Natural killer cell (primary cell): Measurements from ENCODE around the gene NOL4L. TPM values are rescaled to one million over a fixed set of nuclear protein-coding genes. Genes with fewer than 3 reads are reported as not detected.

Experiments
- ATAC-seq, 3 donors: fragments of 150-1000 bp in 2 of 3; fragments of 200-7000 bp in 1 of 3; cut with Tn5 transposase; 1 replicate in 1 of 3; 2 replicates in 2 of 3; pipeline ENCODE4 v1.10.0; 2021; ENCODE audit warnings: mild to moderate bottlenecking in 2 of 3, moderate library complexity in 2 of 3
- DNase-seq, 2 donors: peaks; one replicate each; pipeline versions ENCODE4 v3.0.0 to v3.0.0-alpha.2; 2013 to 2021; ENCODE audit warnings: mixed read lengths in 1 of 2
- H3K27ac ChIP-seq: one replicate; pipeline ENCODE4 v1.5.1; 2013; ENCODE audit warnings: mild to moderate bottlenecking, low read length
- H3K27me3 ChIP-seq: one replicate; pipeline ENCODE4 v1.6.1; 2013; ENCODE audit warnings: low read length; ENCODE audit not compliant: control insufficient read depth, insufficient read depth
- H3K36me3 ChIP-seq: one replicate; pipeline ENCODE4 v1.6.1; 2013; ENCODE audit warnings: low read length; ENCODE audit not compliant: control insufficient read depth, insufficient read depth
- H3K4me1 ChIP-seq: one replicate; pipeline ENCODE4 v1.6.1; 2013; ENCODE audit warnings: low read length; ENCODE audit not compliant: control insufficient read depth, insufficient read depth
- H3K4me3 ChIP-seq: one replicate; pipeline ENCODE4 v1.5.1; 2013; ENCODE audit warnings: low read length
- H3K9me3 ChIP-seq: one replicate; pipeline ENCODE4 v1.6.1; 2013; ENCODE audit warnings: low read length; ENCODE audit not compliant: control insufficient read depth, insufficient read depth
- H3K27ac Mint-ChIP-seq, 2 donors: one replicate each; pipeline ENCODE4 v1.8.0; 2022; ENCODE audit warnings: mild to moderate bottlenecking in 2 of 2, mixed read lengths in 2 of 2, moderate library complexity in 1 of 2
- H3K27me3 Mint-ChIP-seq, 2 donors: one replicate each; pipeline ENCODE4 v1.8.0; 2022; ENCODE audit warnings: low read depth in 2 of 2, mixed read lengths in 2 of 2
- H3K36me3 Mint-ChIP-seq: one replicate; pipeline ENCODE4 v1.8.0; 2022; ENCODE audit warnings: mixed read lengths
- H3K4me1 Mint-ChIP-seq, 2 donors: one replicate each; pipeline ENCODE4 v1.8.0; 2022; ENCODE audit warnings: mixed read lengths in 2 of 2
- H3K4me3 Mint-ChIP-seq: one replicate; pipeline ENCODE4 v1.8.0; 2022; ENCODE audit warnings: mild to moderate bottlenecking, moderate library complexity, mixed read lengths
- H3K9me3 Mint-ChIP-seq, 2 donors: one replicate each; pipeline ENCODE4 v1.8.0; 2022; ENCODE audit warnings: mixed read lengths in 2 of 2
- WGBS: methylation state at CpG from one replicate; pipeline ENCODE4 v1.1.7; 2013; ENCODE audit warnings: missing lambda C conversion rate; ENCODE audit not compliant: insufficient coverage; 5-methylcytosine and 5-hydroxymethylcytosine counted together
- intact Hi-C: fragments of 100-400 bp; cut with micrococcal nuclease; formaldehyde crosslinking; loops from one replicate; pipeline ENCODE4 v1.14.2; 2022
- total RNA-seq, 4 donors: library from RNA; stranded (reverse); fragments of 120-200 nt in 1 of 4; gene quantifications; one replicate each; pipeline versions ENCODE4 v1.2.3 to v1.2.4, GENCODE V29; 2013 to 2022
- TF ChIP-seq, protein P1 (sequence below): fragments of 200-600 bp; IDR thresholded peaks from one replicate; pipeline ENCODE4 v1.8.0; 2022; ENCODE audit warnings: antibody characterized with exemption

The NOL4L gene
- total RNA-seq, 3 donors from 2014 or later (not counting 1 experiment from before 2014, with no cell fraction given), result 101 to 136 (median 114) TPM

DNA sequence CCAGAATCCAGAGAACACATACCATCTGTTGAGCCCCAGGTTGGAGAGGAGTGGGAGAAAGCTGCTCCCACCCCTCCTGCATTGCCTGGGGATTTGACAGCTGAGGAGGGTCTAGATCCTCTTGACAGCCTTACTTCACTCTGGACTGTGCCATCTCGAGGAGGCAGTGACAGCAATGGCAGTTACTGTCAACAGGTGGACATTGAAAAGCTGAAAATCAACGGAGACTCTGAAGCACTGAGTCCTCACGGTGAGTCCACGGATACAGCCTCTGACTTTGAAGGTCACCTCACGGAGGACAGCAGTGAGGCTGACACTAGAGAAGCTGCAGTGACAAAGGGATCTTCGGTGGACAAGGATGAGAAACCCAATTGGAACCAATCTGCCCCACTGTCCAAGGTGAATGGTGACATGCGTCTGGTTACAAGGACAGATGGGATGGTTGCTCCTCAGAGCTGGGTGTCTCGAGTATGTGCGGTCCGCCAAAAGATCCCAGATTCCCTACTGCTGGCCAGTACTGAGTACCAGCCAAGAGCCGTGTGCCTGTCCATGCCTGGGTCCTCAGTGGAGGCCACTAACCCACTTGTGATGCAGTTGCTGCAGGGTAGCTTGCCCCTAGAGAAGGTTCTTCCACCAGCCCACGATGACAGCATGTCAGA, 149.6 kb downstream of the NOL4L start:
- 95% methylated on average over 12 of the region's 12 CpGs for WGBS
- Mint-ChIP-seq H3K27ac (no peak overlapping the region), H3K4me3 (no peak overlapping the region), H3K36me3 (peaks cover 17% of the 10 kb centered on the region), H3K9me3 (no peaks in the 10 kb centered on the region), H3K4me1 (peaks cover 22% of the 10 kb centered on the region in 2 donors), H3K27me3 (no peaks in the 10 kb centered on the region)
- H3K27ac ChIP-seq, result no peak overlapping the region
- TF ChIP-seq, protein P1, sequence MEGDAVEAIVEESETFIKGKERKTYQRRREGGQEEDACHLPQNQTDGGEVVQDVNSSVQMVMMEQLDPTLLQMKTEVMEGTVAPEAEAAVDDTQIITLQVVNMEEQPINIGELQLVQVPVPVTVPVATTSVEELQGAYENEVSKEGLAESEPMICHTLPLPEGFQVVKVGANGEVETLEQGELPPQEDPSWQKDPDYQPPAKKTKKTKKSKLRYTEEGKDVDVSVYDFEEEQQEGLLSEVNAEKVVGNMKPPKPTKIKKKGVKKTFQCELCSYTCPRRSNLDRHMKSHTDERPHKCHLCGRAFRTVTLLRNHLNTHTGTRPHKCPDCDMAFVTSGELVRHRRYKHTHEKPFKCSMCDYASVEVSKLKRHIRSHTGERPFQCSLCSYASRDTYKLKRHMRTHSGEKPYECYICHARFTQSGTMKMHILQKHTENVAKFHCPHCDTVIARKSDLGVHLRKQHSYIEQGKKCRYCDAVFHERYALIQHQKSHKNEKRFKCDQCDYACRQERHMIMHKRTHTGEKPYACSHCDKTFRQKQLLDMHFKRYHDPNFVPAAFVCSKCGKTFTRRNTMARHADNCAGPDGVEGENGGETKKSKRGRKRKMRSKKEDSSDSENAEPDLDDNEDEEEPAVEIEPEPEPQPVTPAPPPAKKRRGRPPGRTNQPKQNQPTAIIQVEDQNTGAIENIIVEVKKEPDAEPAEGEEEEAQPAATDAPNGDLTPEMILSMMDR, result no peak
- no peak for ATAC-seq
- H3K4me1 ChIP-seq, result peaks cover 13% of the 10 kb centered on the region
- no peak for DNase-seq
- no peaks in the 10 kb centered on the region for H3K27me3 ChIP-seq
- no peaks in the 10 kb centered on the region for H3K9me3 ChIP-seq
- H3K4me3 ChIP-seq, result no peak overlapping the region
- peaks cover 73% of the 10 kb centered on the region for H3K36me3 ChIP-seq
- intact Hi-C loops, result no loop called here

GRCh38 chr20:32434434-32434833, 150.7 kb downstream of the NOL4L start:
- Mint-ChIP-seq H3K9me3 (no peaks in the 10 kb centered on the region), H3K36me3 (peaks cover 17% of the 10 kb centered on the region), H3K27me3 (no peaks in the 10 kb centered on the region), H3K27ac (no peak overlapping the region), H3K4me1 (peaks cover 11% of the 10 kb centered on the region in 2 donors), H3K4me3 (no peak overlapping the region)
- Histone ChIP-seq H3K27me3 (no peaks in the 10 kb centered on the region), H3K27ac (no peak overlapping the region), H3K9me3 (no peaks in the 10 kb centered on the region), H3K36me3 (peaks cover 80% of the 10 kb centered on the region), H3K4me3 (no peak overlapping the region), H3K4me1 (peaks cover 5% of the 10 kb centered on the region)
- TF ChIP-seq, protein P1, result no peak
- DNase-seq (no peak), ATAC-seq (no peak)
- intact Hi-C loops, result no loop called here
- WGBS, result 94% methylated on average over 19 of the region's 19 CpGs

- no peak overlapping the region for H3K4me3 ChIP-seq
- DNase-seq (no peak), ATAC-seq (no peak)
- Mint-ChIP-seq H3K4me3 (no peak overlapping the region), H3K27ac (no peak overlapping the region), H3K27me3 (no peaks in the 10 kb centered on the region), H3K36me3 (peaks cover 25% of the 10 kb centered on the region), H3K4me1 (peaks cover under 1 to 1% of the 10 kb centered on the region in 2 donors), H3K9me3 (no peaks in the 10 kb centered on the region)
- H3K9me3 ChIP-seq, result no peaks in the 10 kb centered on the region
- no peaks in the 10 kb centered on the region for H3K27me3 ChIP-seq
- H3K4me1 ChIP-seq, result no peaks in the 10 kb centered on the region
- TF ChIP-seq, protein P1, result no peak
- H3K36me3 ChIP-seq, result peaks cover 88% of the 10 kb centered on the region
- intact Hi-C loops, result no loop called here
- WGBS, result 95% methylated on average over 20 of the region's 20 CpGs
- H3K27ac ChIP-seq, result no peak overlapping the region
Measured at GRCh38 chr20:32433311-32434021, 151.7 kb downstream of the NOL4L start.
